Psoas muscle (tissue), 8 donors: ENCODE data around the gene CCDC92B. TPM values are rescaled to one million over a fixed set of nuclear protein-coding genes. Genes with fewer than 3 reads are reported as not detected.

Source experiments
- ATAC-seq, 4 donors: fragments of 200-7000 bp; cut with Tn5 transposase; one replicate each; pipeline ENCODE4 v1.9.1; 2020; ENCODE audit warnings: moderate library complexity in 3 of 4, mild to moderate bottlenecking in 2 of 4
- DNase-seq, 2 donors: peaks; one replicate each; pipeline ENCODE4 v3.0.0-alpha.2; 2020
- H3K27ac ChIP-seq: fragments of 200-600 bp; one replicate; pipeline ENCODE4 v1.8.0; 2022
- H3K27me3 ChIP-seq, 3 donors: fragments of 200-600 bp in 1 of 3; one replicate each; pipeline versions ENCODE4 v1.6.1 to v1.8.0; 2013 to 2022; ENCODE audit warnings: low read length in 2 of 3, mild to moderate bottlenecking in 2 of 3, moderate library complexity in 1 of 3; ENCODE audit not compliant: insufficient read depth in 3 of 3
- H3K36me3 ChIP-seq, 2 donors: fragments of 200-600 bp in 1 of 2; one replicate each; pipeline versions ENCODE4 v1.6.1 to v1.8.0; 2013 to 2022; ENCODE audit warnings: low read depth in 1 of 2, mild to moderate bottlenecking in 1 of 2, moderate library complexity in 1 of 2; ENCODE audit not compliant: insufficient read depth in 1 of 2
- H3K4me1 ChIP-seq: fragments of 200-600 bp; one replicate; pipeline ENCODE4 v1.8.0; 2022
- H3K4me3 ChIP-seq: fragments of 200-600 bp; one replicate; pipeline ENCODE4 v1.8.0; 2022; ENCODE audit warnings: mild to moderate bottlenecking
- H3K9me3 ChIP-seq: fragments of 200-600 bp; one replicate; pipeline ENCODE4 v1.8.0; 2022
- CTCF ChIP-seq: fragments of 200-600 bp; IDR thresholded peaks from one replicate; pipeline ENCODE4 v1.8.0; 2022; ENCODE audit warnings: antibody characterized with exemption
- WGBS, 3 donors: extraction: QIAGEN DNeasy Blood & Tissue Kit; methylation state at CpG; one replicate each; pipeline versions ENCODE4 v1.1.6 to v1.1.7; 2013; 5-methylcytosine and 5-hydroxymethylcytosine counted together
- intact Hi-C, 2 donors: fragments of 100-400 bp; cut with DNase I; formaldehyde crosslinking; loops; one replicate each; pipeline versions ENCODE4 v1.11.0 to v1.14.2; 2022
- polyA plus RNA-seq, 3 donors: library from polyadenylated mRNA; stranded (reverse); fragments of 200-250 nt; gene quantifications; one replicate each; pipeline ENCODE4 v1.2.3, GENCODE V29; 2013
- total RNA-seq, 4 donors: library from RNA; stranded (reverse); fragmentation: NEBNext Ultra II Directional in 2 of 4; extraction: Animal tissue kit (Norgen Biotek cat#: 25700) in 2 of 4; gene quantifications; one replicate each; pipeline versions ENCODE4 v1.2.1 to v1.2.4, GENCODE V29; 2021 to 2023
- donor health status: healthy with polysubstance abuse.
- donor health status: DM: no; HTN: no; CAD: no; lungs with moderate emphysema.
- donor health status: Bipolar disorder and iron deficiency.
- donor health status: healthy.
- donor health status: DM: yes; HTN: yes; CAD: no.
- donor health status: DM: no; HTN: no; CAD: no.
- donor health status: DM: no; HTN: no; CAD: no.
- donor health status: DM: yes; HTN: yes; CAD: no.

CCDC92B gene
- total and polyA plus RNA-seq, 7 donors = 0.01 to 0.23 (median 0.07) TPM; not detected in 3

GRCh38 chr17:2721603-2722002 is 27.8 kb downstream of the CCDC92B start:
- H3K4me3 ChIP-seq = no peak overlapping the region
- H3K36me3 ChIP-seq = no peaks in the 10 kb centered on the region
- H3K27me3 ChIP-seq = peaks cover 0 to 3% (median 0%) of the 10 kb centered on the region in 3 donors
- WGBS, 3 donors = 63 to 75% (median 64%) methylated on average over 4 of the region's 4 CpGs
- intact Hi-C loops = no loop called here
- no peaks in the 10 kb centered on the region for H3K4me1 ChIP-seq
- no peaks in the 10 kb centered on the region for H3K9me3 ChIP-seq
- DNase-seq (no peak), ATAC-seq (no peak)
- no peak overlapping the region for H3K27ac ChIP-seq
- TF ChIP-seq CTCF = no peak

GRCh38 chr17:2719861-2720260 is 29.6 kb downstream of the CCDC92B start:
- no peak overlapping the region for H3K4me3 ChIP-seq
- ATAC-seq (no peak), DNase-seq (peak in 1 of 2 donors; percentile 15)
- H3K27ac ChIP-seq = no peak overlapping the region
- TF ChIP-seq CTCF = no peak
- 58 to 68% (median 58%) methylated on average over 4 of the region's 4 CpGs for WGBS, 3 donors
- H3K9me3 ChIP-seq = no peaks in the 10 kb centered on the region
- H3K36me3 ChIP-seq = peaks cover 0 to 5% of the 10 kb centered on the region in 2 donors
- no peaks in the 10 kb centered on the region for H3K27me3 ChIP-seq
- intact Hi-C loops = no loop called here
- H3K4me1 ChIP-seq = no peaks in the 10 kb centered on the region

DNA sequence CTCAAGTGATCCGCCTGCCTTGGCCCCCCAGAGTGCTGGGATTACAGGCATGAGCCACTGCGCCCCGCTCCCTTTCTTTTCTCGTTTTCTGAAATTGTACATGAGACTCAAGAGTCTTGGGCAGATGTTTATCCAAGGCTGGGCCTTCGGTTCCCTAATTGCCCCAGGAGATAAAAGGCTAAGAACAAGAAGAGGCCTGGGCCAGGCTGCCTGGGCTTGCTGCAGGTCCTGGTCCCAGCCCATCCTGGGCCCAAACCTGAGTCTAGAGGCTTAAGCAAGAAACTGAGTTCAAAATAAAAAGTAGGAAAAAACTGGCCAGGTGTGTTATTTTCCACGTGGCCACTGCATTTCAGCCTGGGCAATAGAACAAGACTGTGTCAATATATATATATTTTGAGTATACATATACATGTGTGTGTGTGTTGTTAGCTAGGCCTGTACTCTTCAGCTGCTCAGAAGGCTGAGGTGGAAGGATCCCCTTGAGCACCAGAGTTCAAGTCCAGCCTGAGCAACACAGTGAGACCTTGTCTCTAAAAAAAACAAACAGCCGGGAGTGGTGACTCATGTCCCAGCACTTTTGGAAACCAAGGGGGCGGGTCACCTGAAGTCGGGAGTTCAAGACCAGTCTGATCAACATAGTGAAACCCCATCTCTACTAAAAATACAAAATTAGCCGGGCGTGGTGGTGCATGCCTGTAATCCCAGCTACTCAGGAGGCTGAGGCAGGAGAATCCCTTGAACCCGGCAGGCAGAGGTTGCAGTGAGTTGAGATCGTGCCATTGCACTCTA is 31.1 kb downstream of the CCDC92B start:
- ATAC-seq (no peak), DNase-seq (peak in 1 of 2 donors; percentile 17)
- H3K4me3 ChIP-seq = no peak overlapping the region
- 67 to 80% (median 69%) methylated on average over 13 of the region's 13 CpGs for WGBS, 3 donors
- H3K9me3 ChIP-seq = no peaks in the 10 kb centered on the region
- H3K27me3 ChIP-seq = no peaks in the 10 kb centered on the region
- H3K36me3 ChIP-seq = peaks cover 0 to 5% of the 10 kb centered on the region in 2 donors
- no peaks in the 10 kb centered on the region for H3K4me1 ChIP-seq
- TF ChIP-seq CTCF = no peak
- no peak overlapping the region for H3K27ac ChIP-seq
- intact Hi-C loops = no loop called here

DNA sequence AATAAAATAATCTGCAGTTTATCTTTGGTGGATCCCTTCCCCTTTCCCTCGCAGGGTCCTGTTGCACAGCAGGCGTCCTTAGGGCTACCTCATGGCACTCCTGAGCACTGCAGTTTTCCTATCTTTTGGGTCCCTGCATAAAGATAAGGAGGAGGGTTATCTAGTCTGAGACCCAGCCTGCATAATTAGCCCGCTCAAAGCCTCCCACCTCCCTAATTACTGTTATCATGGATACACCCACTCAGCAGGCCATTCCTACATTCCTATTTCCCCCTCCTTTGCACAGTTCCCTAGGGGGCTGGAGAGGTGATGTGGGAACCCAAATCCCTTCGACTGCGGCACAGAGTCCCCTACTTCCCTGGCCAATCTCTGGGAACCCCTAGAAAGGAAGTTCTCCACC is 32.8 kb downstream of the CCDC92B start:
- intact Hi-C loops = no loop called here
- WGBS, 3 donors = 79 to 92% (median 80%) methylated on average over 5 of the region's 5 CpGs
- Histone ChIP-seq H3K36me3 (peaks cover 0 to 5% of the 10 kb centered on the region in 2 donors), H3K4me1 (peaks cover 10% of the 10 kb centered on the region), H3K27me3 (no peaks in the 10 kb centered on the region), H3K9me3 (no peaks in the 10 kb centered on the region), H3K4me3 (no peak overlapping the region), H3K27ac (no peak overlapping the region)
- no peak for TF ChIP-seq CTCF
- DNase-seq (peak in 1 of 2 donors; percentile 3), ATAC-seq (no peak)
